Suprapubic skin (tissue), 4 donors: ENCODE data around the gene BSG.

Source experiments
- CTCF ChIP-seq, 2 donors: fragments of 200-600 bp in 1 of 2; fragments of 450-650 bp in 1 of 2; sonication (generic) in 1 of 2; IDR thresholded peaks; one replicate each; pipeline ENCODE4 v1.5.1; 2016 to 2019; ENCODE audit warnings: antibody characterized with exemption in 2 of 2, mild to moderate bottlenecking in 1 of 2, moderate library complexity in 1 of 2
- EP300 ChIP-seq: sonication (generic); formaldehyde crosslinking; IDR thresholded peaks from one replicate; pipeline ENCODE4 v1.6.1; 2017; ENCODE audit warnings: antibody characterized with exemption
- POLR2A ChIP-seq, 2 donors: fragments of 450-650 bp; IDR thresholded peaks; one replicate each; pipeline ENCODE4 v1.6.1; 2017; ENCODE audit warnings: antibody characterized with exemption in 2 of 2, mild to moderate bottlenecking in 2 of 2, moderate library complexity in 2 of 2
- POLR2AphosphoS5 ChIP-seq, 3 donors: sonication (generic); formaldehyde crosslinking; IDR thresholded peaks; one replicate each; pipeline ENCODE4 v1.6.1; 2017; ENCODE audit warnings: antibody characterized with exemption in 3 of 3

- TF ChIP-seq CTCF (IDR thresholded peaks at IDR 0.05) (no peak), POLR2A (IDR thresholded peaks at IDR 0.05) (no peak), POLR2AphosphoS5 (IDR thresholded peaks at IDR 0.05) (no peak), EP300 (no peak)
Measured at GRCh38 chr19:571566-571974, 826 bp upstream of the BSG start.
